HG03432 (cell line): Measurements from ENCODE around the gene BLOC1S5.
"Not testable (repeated sequence)": the region's sequence is repeated elsewhere in the genome, so short reads cannot be mapped to it uniquely, and the experiment has no call there.

Source experiments
- ATAC-seq: cut with Tn5 transposase; IDR thresholded peaks from one replicate; pipeline ENCODE4 v1.9.1; 2021; ENCODE audit warnings: mild to moderate bottlenecking, moderate library complexity; ENCODE audit not compliant: unreplicated experiment

The BLOC1S5 gene

DNA sequence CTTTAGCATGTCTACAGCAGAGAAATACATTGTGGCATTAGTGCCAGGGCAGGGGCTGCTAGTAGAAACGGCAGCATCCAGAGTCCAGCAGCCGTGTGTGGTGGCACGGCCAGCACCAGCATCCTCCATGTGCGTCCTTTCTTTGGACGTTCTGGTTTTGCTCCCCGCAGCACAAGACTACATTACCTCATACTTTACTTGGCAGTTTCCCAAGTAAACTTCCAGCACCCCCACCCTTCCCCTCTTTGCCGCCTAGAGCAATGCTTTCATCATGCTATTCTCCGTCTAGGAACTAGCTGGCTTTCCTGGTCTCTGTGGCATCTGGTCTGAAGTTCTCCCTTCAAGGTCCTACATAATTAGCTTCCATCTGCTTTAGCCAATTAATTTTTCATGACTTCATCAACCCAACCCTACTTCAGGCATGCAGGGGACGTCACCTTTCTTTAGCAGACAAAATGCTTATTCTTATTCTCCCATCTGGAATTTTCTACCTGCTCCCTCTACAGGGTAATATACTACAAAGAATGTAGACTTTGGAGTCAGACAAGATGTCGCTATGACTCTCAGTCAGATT is 67.6 kb downstream of the BLOC1S5 start:
- ATAC-seq = no peak

DNA sequence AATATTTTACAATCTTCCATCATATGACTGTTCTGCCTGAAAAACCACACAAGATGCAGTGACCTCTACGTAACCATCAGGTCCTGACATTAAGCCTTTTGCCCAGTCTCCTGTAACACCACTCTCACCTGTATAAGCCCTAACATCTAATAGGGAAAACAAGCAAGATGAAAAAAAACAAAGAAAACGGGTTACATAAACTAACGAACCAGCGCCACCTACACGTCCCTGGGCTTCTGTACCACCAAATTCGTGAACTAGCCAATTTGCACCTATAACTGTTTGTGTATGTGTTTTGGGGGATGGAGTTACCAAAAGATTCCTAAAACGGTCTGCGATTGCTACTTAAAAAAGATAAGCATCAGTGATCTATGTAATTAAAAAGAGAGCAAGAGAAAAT is 70.2 kb downstream of the BLOC1S5 start:
- no peak for ATAC-seq

DNA sequence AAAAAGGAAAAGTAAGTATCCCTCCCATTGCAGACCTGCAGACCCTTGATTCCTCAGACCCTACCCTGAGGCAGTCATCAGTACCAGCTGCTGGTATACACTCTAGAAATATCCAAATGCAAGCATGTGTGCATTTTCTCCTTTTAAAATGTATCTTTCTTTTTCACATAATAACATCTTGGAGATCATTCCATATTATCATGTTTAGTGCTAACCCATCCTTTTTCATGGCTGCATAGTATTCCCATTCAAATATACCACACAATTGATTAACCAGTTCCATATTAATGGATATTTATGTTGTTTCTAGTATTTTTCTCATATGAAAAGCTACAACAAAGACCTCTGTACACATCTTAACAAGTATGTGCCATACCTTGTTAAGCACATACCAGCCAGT is 70.8 kb downstream of the BLOC1S5 start:
- ATAC-seq = no peak

DNA sequence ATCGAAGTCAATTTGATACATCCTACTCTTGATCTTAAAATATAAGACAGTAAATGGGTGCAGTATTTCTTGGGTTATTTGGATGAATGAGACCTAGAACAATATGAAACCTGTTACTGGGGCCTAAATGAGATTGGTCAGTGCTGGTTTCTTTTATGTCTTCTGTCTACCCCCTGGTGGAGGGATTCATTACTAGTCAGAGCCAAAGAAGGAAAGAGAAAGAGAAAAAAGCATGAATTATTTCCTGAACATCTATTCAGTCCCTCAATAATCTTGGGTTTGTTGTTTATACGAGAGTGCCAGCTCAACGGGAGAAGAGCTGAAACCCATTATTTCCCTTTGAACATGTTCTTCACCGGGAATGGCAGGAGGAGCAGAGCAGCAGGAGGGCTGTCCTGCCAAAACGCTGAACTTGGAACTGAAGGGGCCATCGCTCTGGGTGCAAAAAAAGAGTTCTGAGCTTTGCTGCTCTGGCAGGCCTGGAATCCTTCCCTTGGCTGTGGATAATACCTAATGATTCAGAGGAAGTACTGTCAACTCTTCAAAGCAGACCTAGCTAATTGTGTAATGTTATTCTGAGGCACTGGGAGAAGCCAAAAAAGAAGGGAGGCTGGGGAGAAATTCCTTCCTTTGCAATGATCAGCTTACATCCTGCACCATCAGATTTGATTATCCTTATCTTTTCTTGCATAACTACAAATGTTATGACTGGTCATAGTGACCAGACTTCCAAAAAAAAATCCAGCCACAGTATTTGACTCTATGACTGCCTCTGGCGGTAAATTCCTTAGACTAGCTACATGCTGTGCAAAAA is 72.0 kb downstream of the BLOC1S5 start:
- peak; percentile 88 for ATAC-seq

DNA sequence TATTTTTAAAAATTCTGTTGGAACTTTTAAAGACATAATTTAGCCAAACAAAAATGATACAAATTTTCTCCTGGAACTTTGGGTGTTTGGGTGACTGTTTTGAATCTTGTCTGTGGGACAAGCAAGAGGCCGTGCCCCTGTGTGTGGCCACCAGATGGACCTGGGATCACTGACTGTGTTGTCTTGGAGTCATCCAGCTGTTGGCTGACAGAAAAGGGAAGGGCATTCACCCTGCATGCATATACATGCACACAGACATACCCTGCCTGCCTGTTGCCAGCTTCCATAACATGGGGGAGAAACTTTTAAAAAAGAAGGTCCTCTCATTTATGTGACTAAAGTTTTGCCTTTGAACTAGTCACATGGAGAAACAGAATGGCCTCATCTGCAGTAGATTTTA is 72.7 kb downstream of the BLOC1S5 start:
- ATAC-seq = peak; percentile 35

DNA sequence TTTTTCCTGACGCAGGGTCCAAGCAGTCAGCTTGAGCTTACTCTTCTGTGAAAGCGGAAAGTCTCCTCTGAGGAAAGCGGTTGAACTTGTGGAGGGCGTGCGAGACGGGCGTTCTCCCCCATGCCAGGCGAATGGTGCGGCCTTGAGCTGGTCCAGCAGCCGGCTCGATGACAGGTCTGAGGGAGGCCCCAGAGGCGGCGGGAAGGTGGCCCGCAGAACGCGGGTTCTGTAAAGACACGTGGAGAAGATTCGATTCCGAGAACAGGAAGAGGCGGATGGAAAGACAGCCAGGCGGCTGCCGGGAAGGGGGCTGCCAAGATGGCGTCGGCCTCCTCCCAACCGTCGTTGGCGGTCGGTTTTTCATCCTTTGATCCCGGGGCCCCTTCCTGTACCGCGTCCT is 78.0 kb downstream of the BLOC1S5 start:
- no peak for ATAC-seq

DNA sequence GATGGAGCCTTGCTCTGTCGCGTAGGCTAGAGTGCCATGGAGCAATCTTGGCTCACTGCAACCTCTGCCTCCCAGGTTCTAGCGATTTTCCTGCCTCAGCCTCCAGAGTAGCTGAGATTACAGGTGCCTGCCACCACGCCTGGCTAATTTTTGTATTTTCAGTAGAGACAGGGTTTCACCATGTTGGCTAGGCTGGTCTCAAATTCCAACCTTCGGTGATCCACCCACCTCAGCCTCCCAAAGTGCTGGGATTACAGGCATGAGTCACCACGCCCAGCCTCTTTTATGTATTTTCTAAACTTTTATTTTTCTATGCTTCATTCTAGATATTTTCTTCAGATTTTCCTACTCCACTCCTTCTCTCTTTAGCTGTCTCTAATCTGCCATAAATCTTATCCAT is 80.2 kb downstream of the BLOC1S5 start:
- not testable (repeated sequence) for ATAC-seq

DNA sequence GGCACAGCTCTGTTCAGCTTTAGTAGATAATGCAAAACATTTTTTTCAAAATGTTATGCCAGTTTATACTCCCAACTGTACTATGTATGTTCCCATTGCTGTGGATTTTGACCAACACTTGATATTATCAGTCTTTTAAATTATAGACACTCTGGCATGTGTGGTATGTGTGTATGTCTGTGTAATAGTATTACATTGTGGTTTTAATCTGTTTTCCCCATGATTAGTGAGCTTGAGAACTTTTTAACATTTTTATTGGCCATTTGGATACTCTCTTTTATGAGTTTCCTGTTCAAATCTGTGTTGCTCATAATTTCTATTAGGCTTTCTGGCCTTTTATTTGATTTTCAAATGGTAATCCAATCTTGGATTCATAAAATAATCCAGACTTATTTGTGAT is 84.4 kb downstream of the BLOC1S5 start:
- no peak for ATAC-seq

DNA sequence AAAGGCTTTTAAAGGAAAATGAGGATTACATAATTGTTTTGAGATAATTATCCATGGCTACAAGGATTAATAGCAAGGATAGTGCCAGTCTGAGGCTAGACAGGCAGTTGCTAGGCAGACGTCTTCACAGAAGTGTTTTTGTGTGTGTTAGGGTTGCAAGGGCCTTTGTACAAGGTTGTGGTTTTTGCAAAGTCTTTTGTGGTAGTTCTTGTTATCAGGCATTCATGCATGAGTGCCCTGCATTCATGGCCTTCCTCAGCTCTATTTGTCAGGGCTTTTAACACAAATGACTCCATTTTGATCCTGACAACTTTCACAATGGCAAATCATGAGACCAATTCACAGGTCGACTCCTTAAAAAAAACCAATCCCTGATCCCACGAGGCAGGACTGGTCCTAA is 85.5 kb downstream of the BLOC1S5 start:
- peak; percentile 83 for ATAC-seq

DNA sequence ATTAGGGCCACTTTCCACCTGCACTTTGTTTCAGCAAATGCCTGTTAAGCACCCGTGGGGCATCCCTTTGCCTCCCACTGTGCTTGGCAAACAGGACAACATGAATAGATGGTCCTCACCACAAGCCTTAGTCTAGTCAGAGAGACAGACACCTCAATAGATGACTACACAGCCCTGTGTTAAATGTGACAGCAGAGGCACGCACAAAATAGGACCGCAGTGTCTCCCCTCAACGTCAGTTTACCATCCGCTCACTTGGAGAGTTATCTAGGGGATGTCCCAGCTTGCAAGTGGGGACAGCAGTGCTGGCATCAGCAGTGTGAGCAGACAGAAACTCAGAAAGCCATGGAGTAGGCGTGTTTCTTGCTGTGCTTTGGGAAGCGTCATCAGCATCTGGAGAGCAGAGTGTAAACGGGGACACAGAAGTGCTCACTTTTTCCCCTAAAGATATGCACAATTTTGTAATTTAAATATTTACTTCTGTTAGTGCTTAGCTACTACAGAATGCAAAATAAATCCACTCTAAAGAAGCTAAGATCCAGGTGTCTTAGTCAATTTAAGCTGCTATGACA is 87.6 kb downstream of the BLOC1S5 start:
- ATAC-seq = no peak

DNA sequence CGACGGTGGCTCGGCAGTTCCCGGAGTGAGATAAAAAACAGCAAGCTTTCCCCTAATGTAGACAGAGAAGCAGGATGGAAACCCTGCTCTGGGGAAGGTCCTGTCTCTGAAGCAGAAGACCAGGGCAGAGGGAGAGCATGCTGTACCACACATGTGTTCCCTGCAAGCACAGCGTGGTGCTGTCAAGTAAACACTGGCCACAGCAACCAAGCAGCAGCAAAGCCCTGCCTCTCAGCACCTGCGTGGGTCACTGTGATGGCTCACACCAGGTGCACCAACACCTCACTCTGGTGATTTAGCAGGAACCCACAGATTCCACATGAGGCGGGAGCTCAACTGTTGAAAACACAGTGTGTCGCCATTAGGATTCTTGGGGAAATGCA is 88.4 kb downstream of the BLOC1S5 start:
- no peak for ATAC-seq

DNA sequence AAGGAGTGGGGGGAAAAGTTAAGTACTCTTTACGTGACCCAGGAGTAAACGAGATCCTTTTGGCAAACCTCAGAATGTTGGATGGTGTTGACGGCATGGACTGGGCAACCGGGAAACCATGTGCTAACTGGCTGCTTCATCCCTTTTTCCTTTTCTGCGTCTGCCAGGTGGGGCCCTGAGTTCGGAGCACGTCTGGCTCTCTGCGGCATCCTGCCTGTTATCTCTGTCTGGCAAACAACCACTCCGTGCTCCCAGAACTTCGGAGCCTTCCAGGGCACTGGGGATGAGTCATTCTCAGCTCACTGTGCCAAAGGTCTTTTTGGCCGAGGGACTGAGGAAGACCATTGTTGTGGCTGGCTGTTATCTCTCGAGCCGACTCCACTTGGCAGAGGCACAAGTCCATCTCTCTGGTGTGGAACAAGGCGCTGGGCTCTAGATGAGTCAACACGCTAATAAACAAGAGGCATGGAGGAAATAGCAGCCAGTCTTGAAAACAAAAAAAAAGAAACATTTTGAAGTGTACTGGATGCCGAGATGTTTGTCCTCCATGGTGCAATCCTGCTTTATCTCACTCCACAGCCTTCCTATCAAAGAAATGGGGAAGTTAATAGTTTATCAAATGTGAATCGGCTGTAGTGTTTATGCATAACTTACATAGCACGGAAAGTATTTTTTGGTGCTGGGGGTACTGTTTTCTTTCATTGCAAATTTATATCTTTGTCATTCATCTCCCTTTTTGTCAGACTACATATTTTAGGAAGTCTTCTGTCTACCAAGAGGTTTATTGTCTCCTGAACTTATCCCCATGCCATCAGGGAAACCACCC is 89.0 kb downstream of the BLOC1S5 start:
- no peak for ATAC-seq

DNA sequence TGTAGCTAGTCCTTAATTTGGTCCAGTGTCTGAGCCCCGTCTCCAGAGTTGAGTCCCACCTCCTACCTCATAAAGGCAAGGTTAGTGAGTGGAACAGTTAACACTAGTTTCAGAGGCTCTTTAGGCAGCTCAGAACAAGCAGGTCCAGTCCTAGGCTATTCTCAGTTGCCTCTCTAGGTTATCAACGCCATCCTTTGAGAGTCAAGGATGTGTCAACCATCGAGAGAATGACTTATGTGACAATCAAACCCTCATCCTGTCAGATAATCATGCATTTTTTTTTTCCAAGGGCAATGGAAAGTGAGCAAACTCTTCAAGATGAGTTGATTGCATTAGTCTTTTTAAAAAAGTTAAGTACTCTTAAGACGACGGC is 89.6 kb downstream of the BLOC1S5 start:
- ATAC-seq = no peak

DNA sequence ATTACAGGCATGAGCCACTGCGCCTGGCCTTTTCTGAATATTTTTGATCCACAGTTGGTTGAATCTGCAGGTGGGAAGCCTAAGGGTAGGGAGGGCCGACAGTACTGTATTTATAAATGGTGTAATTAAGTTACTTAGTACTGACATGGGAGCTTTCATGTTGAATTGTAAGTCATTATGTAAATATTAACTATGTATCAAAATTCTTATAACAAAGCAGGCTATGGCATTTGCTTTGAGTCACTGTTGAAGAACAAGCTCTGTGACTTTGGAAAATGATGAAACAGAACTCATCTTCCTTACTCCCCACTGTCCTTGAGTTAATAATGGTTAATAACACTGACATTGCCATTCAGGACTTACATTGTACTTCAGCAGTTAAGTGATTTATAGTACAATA is 90.6 kb downstream of the BLOC1S5 start:
- no peak for ATAC-seq

DNA sequence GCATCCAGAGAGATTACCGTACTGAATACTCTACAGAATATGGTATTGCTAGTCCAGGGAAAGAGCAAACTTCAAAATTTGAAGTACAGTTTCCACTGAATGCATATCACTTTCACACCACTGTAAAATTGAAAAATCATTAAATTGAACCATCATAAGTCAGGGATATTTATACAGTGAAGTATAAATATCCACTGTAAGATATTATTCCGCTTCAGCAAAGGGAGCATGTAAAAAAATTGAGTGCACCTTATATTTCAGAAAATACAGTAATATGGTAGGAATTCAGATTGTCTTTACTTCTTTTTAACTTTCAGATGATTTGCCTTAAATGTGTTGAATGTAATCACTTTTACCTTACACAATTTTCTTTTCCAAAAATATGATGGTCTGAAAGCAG is 92.7 kb downstream of the BLOC1S5 start:
- ATAC-seq = no peak

DNA sequence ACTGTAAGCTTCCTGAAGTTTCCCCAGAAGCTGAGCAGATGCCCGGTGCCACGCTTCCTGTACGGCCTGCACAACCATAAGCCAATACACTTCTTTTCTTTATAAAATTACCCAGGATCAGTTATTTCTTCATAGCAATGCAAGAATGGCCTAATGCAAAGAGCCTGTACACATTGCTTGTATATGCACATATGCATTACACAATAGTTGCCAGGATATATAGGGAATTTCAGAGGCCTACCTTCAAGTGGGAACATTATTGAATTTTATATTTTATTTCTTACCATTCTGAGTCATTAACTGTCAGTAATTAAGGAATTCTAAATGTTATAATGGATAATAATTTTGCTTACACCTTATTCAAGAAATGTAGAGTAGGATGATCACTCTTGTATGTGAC is 93.6 kb downstream of the BLOC1S5 start:
- ATAC-seq = no peak
